ENCODE results near the gene ZNF664.

The ZNF664 gene

DNA sequence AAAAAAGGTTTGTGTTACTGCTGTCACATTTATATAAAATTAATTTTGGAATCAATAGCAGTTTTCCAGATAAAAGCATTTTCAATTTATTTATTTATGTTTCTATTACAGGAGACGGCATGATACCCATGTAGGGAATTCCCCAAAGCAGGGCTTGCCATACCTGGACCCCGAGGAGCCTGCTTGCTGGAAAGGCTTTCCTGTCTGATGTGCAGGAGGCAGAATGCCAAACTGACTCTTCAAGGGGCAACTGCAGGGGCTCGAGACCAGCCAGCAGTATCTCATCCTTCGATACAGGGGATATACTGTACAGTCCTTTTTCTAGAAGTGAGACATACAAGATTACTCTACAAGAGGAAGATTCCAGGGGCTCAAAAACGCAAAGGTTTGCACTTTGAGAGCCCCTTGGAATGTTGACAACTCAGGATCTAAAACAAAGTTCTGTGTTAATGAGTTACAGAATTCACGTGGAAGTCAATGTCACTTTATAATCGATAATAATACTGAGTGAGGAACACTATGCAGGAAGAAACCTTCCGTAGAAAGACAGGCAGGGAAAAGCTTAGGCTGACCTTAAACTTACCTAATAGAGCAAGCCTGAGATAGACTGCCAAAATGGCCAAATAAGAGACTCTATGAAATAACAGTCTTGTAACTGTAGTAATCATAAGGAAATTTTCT lies 38.6 kb downstream of the ZNF664 start:
- no peak for DNase-seq

DNA sequence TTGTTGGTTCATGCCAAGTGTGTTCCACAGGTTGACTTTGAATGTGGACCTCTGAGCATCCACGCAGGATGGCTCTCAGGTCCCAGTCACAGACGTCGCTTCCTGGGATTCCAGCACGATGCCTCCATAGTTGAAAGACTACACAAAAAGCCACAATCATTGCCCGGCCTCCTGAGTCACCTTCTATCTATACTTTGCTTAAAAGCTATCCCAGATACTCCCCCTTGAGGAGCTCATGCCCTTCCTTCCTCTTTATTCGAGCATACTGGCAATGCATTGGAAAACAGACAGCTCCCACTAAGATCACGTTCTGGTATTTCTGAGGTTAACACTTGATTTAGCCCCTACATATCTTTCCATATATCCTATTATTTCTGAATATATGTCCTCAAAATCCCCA lies 40.1 kb downstream of the ZNF664 start:
- DNase-seq: no peak

DNA sequence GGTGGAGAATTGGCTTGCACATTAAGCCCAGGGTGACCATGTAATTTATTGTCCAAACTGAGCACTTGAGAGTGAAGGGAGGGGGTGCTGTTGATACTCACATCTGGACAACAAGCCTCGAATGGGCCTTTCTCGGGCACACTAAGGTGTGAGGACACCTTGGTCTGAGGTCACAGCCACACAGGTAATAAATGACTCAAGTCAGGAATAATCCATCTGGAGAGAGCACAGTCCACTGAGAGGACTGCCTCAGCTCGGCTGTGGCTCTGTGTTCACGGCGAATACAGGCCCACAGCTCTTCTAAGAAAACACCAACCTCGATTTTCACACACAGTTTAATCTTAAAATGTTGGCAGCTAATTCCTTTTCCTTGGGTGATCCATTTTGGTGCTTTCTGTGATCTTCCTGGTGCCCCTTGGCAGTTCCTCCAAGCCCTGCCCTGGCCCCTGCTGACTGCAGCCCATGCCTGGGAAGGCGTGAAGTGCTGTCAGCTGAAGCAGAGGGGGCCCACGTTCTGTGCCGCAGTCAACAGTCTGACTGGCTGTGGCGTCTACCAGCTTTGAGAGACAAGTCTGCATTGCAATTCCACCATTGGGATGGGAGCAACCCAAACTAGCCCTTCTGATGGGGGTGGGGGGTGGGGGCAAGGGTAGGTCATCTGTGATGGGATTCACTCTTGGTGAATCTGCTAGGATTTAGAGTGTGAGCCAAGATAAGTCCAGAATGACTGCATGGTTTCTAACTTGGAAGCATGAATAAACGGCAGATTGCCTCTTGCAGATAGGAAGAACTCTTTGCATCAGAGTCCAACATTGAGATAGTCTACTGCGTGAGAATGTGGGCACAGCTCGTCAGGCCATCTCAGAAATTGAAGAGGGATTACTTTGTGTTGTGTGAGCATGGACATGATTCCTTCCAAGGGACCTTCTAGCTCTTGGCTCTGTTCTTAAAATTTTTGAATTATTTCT lies 42.8 kb downstream of the ZNF664 start:
- no peak for DNase-seq

DNA sequence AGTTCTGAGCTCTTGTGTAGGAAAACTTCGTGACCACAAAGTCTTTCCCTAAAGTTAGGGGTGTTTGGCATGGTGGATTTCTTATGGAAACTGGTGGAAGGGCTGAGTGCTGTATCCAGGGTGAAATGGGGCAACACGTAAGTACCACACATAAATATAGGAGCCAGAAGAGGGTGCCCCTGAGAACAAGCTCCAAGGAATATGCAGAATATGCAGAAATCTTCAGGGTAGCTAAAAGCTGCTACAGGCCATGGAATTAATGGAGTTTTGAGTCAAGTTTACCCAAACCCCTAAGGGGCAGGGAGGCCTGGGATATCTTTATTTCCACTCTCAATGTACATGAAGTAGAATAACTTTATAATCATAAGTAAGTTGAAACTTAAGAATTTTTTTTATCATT lies 44.0 kb downstream of the ZNF664 start:
- DNase-seq: no peak

DNA sequence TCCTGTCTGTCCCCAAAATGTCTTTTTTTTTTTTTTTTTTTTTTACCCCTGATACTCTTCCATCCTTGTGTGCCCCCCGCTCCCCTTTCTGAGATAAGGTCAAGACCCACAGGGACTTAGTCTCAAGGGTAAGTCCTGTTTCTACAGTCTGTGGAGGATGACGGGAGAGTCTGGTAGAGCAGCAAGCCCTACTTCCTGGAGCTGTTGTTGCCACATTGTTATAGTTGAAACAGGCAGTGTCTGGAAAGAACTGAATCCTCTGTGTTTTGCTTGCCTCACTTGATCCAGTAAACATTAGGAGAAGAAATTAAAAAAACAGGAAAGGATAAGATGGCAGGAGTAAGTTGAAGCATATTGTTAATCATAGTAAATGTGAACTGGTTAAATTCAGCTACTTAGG lies 45.5 kb downstream of the ZNF664 start:
- DNase-seq: no peak

DNA sequence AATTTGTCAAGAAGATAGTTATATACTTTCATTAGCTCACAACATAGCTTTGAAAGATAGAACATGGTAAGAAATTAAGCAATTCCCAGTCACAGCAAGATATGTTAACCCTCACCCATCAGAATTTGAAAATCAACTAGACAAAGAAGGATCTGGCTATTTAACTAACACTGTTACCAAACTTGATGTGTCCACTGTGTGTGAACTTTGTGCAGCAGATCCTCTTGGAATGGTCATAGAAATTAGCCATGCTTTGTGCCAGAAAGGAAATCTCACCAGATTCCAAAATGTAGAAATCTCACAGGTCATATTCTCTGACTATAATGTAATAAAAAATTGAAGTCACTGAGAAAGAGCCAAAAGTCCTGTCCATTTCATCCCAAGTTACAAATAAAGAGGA lies 46.1 kb downstream of the ZNF664 start:
- DNase-seq: no peak

DNA sequence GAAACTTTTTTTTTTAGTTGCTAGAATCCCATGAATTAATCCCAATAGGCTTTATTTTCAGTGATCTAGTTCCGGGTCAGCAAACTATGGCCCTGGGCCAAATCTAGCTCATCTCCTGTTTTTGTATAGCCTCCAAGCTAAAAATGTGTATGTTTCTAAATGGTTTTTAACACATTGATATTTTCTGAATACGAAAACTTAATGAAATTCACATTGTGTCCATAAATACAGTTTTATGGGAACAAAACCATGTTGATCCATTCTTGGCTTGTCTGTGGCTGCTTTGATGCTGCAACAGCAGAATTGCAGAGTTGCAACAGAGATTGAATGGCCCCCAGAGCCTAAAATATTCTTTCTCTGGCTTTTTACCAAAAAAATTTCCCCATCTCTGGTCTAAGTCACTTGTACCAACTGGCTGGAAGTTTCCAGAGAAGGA lies 47.5 kb downstream of the ZNF664 start:
- DNase-seq: no peak

DNA sequence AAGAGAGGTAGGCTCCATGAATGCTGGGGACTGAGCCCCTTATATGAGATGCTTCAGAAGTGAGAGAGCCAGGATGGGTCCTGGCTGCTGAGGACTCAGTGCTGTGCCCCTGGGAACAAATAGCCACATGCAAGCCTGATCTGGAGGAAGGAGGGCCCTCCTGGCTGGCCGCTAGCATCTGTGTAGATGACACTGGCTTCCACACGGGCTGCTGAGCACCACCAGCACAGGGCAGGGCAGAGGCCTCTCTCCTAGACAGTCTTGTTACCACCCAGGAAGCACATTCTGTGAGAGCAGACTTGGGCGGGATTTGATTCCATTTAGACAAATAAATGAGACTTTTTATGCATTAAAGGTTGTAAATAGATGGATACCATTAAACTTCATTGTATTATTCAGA lies 48.0 kb downstream of the ZNF664 start:
- DNase-seq: no peak

DNA sequence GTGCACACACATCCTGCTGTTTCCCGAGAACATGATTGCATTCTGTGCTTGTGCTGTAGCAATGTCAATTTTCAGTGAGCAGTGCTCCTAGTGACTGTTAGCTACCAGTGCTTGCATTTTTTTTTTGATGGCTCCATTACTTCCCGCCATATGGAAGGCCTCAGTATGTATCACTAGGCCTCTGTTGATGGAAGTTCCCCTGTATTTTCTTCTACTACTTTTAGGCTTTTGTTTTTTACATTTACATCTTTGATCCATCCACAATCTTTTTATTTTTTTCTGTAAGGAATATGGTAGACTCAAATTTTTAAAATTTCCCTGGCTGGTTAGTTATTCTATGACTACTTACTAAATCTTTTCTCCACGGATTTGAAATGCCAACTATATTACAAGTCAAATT lies 49.1 kb downstream of the ZNF664 start:
- no peak for DNase-seq

DNA sequence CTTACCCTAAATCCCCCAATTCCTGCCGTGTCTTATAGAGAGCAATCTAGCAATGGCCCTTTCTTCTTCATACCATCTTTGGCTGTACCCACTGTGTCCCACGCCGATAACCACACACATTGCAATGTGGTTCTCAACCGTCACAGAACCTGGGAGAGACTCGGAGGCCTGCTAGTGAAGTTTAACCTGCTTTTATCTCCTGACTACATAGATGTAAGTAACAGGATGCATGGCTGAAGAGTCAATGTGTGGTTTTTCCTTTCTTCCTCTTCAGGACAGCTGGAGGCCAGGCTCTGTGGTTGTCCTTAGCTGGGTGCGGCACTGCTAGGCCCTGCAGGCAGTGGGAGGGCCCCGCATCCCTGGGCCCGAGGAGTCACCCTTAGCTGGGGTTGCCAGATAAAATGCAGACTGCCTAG lies 51.3 kb downstream of the ZNF664 start:
- DNase-seq: no peak

DNA sequence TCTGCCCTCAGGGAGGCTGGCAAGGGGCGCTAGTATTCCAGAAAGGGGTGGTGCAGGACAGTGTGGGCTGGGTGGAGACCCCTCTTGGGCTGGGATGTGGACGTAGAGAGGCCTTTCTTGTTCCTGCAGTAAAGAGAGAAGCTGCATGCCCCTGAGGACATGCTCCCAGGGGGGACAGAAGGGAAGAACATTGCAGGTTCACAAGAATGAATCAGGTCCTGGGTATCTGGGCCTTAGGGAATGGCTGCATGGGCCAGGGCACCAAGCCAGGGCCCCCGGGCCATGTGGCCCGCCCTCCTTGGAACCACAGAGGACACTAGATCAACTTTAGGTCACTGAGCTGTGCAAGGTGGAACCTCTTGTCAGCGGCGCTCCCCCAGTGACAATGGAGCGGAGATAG lies 51.8 kb downstream of the ZNF664 start:
- DNase-seq: no peak

DNA sequence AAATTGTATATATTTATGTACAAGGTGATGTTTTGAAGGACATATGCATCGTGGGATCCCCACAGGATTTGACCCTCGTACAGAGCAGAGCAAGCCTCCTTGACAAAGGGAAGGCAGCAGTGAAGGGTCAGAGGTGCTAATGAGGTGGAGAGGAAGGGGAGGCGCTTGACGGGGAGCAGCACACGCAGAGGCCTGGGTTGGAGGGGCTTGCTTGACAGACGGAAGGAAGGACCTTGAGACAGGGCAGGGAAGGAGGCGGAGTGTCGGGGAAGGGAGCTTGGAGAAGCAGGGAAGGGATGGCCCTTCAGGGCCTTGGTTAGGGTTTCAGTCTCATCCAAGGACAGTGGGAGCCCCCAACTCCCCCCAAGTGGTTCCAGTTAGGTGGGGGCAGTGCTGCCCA lies 52.6 kb downstream of the ZNF664 start:
- DNase-seq: no peak

DNA sequence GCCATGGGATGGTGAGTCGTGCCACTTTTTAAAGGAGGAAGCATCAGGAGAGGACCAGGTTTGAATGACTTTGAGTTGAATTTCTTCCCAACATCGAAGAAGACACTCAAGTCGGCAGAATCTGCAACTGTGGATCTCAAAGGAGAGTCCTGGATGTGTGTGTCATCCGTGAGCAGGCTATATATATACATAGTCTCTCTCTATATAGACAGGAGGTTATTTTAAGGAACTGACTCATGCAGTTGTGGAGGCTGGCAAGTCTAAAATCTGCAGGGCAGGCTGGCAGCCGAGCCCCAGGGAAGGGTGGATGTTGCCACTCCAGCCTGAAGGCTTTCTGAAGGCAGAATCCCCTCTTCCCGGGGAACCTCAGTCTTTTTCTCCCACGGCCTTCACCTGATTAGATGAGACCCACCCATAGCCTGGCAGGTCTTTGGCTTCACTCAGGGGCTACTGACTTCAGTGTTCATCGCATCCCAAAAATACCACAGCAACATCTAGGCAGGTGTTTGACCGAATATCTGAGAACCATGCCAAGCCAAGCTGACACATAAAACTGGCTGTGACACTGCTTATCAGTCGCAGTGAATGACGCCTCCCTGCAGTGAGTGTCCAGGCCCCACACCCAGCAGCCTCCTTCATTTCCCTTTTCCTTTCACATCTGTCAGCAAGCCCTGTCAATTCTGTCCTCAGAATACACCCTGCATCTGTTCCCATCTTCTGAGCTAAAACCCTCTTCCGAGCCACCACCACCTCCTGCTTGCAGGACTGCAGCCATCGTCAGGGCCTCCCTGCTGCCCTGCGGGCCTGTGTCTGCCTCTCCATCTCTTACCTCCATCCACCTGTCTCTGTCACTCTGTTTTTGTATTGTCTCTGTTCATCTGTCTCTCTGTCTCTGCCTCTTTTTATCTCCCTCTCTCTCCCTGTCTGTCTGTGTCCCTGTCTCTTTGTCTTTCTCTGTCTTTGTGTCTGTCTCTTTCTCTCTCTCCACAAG lies 54.0 kb downstream of the ZNF664 start:
- DNase-seq: no peak

DNA sequence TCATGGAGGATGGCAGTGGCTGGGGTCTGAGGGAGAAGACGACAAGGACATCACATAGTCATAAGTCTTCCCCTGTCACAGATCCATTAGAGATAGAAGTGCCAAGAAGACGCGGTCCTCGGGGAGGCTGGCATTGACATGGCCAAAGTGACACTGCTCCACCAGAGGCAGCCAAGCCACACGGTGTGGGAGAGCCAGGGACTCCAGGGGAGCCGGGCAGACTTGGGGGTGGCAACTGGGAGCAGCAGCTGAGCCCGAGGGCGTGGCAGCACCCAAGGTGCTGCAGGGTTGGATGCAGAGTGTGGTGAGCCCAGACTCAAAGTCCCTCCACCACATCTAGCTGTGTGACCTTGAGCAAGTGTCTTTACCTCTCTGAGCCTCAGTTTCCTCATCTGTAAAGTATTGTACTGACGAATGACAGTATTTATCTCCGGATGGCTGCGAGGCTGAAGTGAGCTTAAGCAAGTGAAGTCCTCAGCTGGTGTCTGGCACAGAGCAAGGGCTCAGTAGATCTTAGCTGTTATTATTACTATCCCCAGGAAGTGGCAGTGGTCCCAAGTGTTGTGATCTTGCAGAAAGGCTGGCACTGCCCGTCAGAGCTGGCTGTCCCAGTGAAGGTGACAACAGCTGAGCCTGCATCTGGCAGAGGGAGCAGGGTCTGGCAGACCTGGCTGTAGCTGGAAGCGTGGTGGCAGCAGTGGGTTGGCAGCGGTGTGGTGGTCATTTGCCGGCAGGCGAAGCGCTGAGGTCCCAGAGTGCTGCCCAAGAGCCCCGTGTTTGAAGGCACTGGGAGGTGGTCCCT lies 54.9 kb downstream of the ZNF664 start:
- no peak for DNase-seq

DNA sequence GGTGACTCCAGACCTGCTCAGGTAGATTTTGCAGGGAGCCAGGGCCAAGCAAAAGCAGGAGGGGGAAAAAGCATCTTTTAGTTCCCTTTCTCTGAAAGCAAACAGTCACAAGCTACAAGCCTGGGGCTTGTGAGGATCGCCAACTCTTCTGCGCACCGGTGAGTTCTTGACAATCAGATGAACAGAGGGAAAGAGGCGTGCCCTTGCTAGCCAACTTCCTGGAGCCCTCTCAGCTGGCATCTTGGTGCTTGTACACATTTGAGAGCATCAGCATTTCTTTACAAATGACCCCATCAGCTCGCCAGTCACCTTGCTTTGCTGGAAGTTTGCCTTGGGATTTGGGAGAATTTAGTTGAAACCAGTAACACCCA lies 55.5 kb downstream of the ZNF664 start:
- no peak for DNase-seq

DNA sequence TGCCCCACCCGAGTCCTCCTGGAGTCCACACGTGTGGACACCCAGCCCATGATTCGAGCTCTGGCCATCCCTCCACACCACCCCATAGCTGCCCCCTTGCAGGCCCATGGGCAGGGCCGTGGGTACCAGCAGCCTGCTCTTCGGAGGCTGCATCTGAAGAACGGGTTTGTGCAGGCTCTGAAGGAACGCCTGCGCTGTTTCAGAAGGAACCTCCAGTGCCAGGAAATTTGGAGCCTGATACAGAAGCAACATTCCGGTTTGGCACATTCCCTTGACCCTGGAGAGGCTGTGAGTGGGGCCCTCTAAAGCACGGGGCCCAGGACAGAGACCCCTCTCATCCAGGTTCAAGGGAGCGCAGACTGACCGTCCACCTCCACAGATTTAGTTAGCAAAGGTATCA lies 57.0 kb downstream of the ZNF664 start:
- DNase-seq: no peak

DNA sequence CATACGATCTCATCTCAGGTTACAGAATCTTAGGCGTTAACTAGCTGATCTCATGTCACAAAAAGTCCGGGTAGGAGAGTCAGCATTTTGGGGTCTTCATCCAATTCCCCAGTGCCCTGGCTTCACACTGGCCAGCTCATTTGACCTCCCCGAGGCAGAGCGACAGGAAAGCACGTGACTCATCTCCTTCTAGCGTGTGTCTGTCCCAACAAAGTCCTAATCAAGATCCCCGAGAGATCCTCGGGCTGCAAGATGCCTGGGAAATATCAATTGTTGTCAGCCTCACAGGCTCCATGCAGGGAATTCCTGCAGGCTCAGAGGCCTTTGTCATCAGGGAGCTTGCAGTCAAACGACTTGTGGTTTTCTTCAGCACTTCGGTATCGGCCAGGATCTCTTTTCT lies 57.5 kb downstream of the ZNF664 start:
- DNase-seq: no peak

DNA sequence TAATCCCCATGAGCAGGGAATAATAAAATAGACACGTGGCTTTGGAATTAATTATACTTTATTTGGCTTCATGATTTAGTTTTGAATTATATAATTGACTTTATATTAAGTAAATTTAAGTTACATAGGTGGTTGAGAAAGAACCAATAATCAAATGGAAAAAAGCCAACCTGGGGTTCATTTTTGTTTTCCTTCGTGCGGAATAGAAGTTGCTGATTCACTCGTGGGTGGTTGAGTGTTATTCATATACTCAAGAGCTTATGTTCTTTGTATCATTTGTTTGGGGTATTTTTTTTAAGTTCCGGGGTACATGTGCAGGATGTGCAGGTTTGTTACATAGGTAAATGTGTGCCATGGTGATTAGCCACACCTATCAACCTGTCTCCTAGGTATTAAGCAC lies 58.0 kb downstream of the ZNF664 start:
- no peak for DNase-seq

DNA sequence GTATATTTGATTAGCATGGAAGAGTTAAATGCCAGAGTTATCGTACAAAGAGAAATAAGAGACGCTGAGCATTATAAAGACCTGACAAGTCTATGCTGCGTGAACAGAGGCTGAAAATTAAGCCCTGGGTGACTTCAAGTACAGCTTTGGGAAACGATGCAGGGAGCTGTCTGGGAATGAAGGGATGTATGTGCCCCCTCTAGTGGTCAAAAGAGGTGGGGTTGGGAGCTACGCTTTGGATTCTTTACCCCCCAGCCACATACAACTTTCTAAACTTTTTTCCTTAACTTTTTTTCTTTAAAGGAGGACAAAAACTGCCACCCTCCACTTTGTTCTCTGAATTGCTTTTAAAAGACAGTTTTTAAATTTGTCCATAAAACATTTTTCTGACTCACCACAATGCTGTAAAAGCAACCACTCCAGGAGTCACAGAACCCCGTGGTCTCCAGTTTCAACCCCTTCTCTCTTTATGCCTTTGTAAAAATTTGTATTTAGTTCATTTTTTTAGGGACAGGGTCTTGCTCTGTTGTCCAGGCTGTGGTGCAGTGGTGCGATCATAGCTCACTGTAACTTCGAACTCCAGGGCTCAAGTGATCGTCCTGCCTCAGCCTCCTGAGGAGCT lies 59.4 kb downstream of the ZNF664 start:
- DNase-seq: peak; percentile 21

DNA sequence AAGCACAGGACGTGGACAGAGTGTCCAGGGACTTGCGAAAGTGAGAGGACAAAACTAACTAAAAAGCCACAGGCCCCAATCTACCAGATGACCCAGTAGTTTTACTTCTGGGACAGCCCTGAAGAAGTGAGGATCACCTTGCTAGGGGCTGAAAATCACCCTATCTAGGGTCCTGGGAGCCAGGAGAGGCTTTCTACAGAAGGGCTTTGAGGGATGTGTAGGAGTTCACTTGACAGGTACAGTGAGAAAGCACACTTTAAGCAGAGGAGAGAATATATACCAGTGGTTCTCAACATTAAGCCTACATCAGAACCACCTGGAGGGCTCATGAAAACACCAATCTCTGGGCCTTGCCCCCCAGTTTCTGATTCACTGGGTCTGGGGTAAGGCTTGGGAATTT lies 60.8 kb downstream of the ZNF664 start:
- DNase-seq: no peak

DNA sequence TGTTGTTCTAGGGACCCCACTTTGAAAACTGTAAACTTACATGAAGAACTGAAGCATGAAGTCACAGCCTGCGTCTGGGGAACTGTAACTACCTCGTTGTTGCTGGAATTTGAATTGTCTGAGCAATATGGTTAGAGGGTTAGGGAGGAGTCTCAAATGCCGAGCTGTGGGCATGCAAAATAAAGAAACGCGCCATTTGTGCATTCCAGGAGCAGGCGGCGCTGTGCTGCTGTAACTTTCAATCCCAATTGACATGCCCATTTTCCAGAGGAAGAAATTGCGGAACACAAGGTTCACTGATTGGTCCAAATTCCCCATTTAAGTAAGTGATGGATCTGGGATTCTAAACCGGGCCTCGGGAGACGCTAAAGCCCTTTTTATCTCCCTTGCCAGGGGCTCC lies 61.3 kb downstream of the ZNF664 start:
- no peak for DNase-seq

DNA sequence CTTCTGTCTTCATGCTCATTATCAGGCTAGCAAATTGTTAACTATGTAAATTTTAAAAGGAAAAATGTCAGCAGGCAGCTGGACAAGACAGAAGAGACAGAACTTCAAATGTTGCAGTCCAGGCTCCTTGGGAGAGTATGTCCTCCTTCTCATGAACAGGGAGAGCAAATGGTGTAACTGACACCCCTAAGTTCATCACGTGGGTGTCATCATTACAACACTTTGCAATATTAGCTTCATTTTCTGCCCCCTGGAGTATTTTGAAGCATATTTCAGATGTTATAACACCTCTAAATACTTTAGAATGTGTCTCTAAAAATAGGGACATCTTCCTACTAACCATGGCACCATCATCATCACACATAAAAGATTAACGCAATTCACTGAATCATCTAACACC lies 62.1 kb downstream of the ZNF664 start:
- no peak for DNase-seq

Measured in CD4-positive, alpha-beta T cell treated with Interleukin-4 for 4 hours (primary cell).